ENCODE data around the gene CCDC175. TPM values are rescaled to one million over a fixed set of nuclear protein-coding genes. Genes with fewer than 3 reads are reported as not detected.

CCDC175 gene
- polyA plus RNA-seq, 2 of the 4 experiments (the other 2 are of a cell fraction), result not detected

- TF ChIP-seq BCL3 (IDR thresholded peaks at IDR 0.05), result no peak
- no peak for TF ChIP-seq REST (IDR thresholded peaks at IDR 0.05)
- TF ChIP-seq ZSCAN20 (CRISPR knock-in tag; IDR thresholded peaks at IDR 0.05), result no peak
Observed at GRCh38 chr14:59464486-59465315, 111.9 kb downstream of the CCDC175 start (continued).

GRCh38 chr14:59463787-59464485 is 112.7 kb downstream of the CCDC175 start:
- no peak for TF ChIP-seq USF2 (IDR thresholded peaks at IDR 0.05)
- TF ChIP-seq JUNB (IDR thresholded peaks at IDR 0.05), result no peak
- TF ChIP-seq ZNF302 (CRISPR knock-in tag; IDR thresholded peaks at IDR 0.05), result no peak
- no peak for TF ChIP-seq BHLHE40 (IDR thresholded peaks at IDR 0.05; ENCODE audit: low read depth, low read length)
- TF ChIP-seq HOXA7 (CRISPR knock-in tag; IDR thresholded peaks at IDR 0.05), result no peak
- TF ChIP-seq RAD21 (conservative IDR thresholded peaks at IDR 0.05 in 1 of 2, IDR thresholded peaks at IDR 0.05 in 1 of 2), result no peak
- no peak for TF ChIP-seq KDM1A (IDR thresholded peaks at IDR 0.05; ENCODE audit: low read depth)
- no peak for TF ChIP-seq ZC3H11A (IDR thresholded peaks at IDR 0.05)
- TF ChIP-seq CTCF (IDR thresholded peaks at IDR 0.05), result no peak
- no peak for TF ChIP-seq ESRRA (IDR thresholded peaks at IDR 0.05; ENCODE audit: borderline replicate concordance, low read length)
- no peak for TF ChIP-seq MYC (IDR thresholded peaks at IDR 0.05; ENCODE audit: borderline replicate concordance, low read length)
- TF ChIP-seq HOXB13 (CRISPR knock-in tag; IDR thresholded peaks at IDR 0.05; ENCODE audit: low read depth), result no peak
- TF ChIP-seq CHD2 (IDR thresholded peaks at IDR 0.05; ENCODE audit: low read length, partially characterized antibody), result no peak
- TF ChIP-seq FOSL2 (IDR thresholded peaks at IDR 0.05), result no peak
- no peak for TF ChIP-seq FOSL2 (CRISPR knock-in tag; IDR thresholded peaks at IDR 0.05)
- no peak for TF ChIP-seq REST (IDR thresholded peaks at IDR 0.05)
- TF ChIP-seq NR3C1 (IDR thresholded peaks at IDR 0.05), result no peak
- TF ChIP-seq KDM5A (IDR thresholded peaks at IDR 0.05), result no peak
- TF ChIP-seq GATA3 (IDR thresholded peaks at IDR 0.05; ENCODE audit: borderline replicate concordance), result no peak
- TF ChIP-seq FOXS1 (CRISPR knock-in tag; IDR thresholded peaks at IDR 0.05), result no peak
- CTCF ChIA-PET, result interaction anchor here (0.7 to 1.5 kb wide), 5 partner anchors 19 to 827 kb away, joined by 3 to 5 read pairs (median 3); partner anchors contain the start of genes JKAMP and L3HYPDH
- H3K9me3 ChIP-seq, result no peaks in the 10 kb centered on the region
- H3K27ac ChIP-seq, result no peak overlapping the region
- WGBS (ENCODE audit: missing lambda C conversion rate), result 96% methylated on average over 51 of the region's 60 CpGs
- no peak overlapping the region for H3K4me2 ChIP-seq
- FAIRE-seq, result no peak
- H3K4me3 ChIP-seq, result no peak overlapping the region
- POLR2A ChIA-PET, result interaction anchor here (1.1 kb wide), 1 partner anchor 20 kb away, joined by 3 read pairs; the partner anchor contains the start of genes JKAMP and L3HYPDH
- no peak for DNase-seq (ENCODE audit: low read depth in 1 of 2, low spot score in 1 of 2)
- ATAC-seq, result no peak
- H3K4me1 ChIP-seq, result no peaks in the 10 kb centered on the region
